Astrocyte (in vitro differentiated cells and primary cell): Measurements from ENCODE around the gene CABP4. TPM values are rescaled to one million over a fixed set of nuclear protein-coding genes. Genes with fewer than 3 reads are reported as not detected.
"Not testable (repeated sequence)": the region's sequence is repeated elsewhere in the genome, so short reads cannot be mapped to it uniquely, and the experiment has no call there.

Source experiments
- DNase-seq: peaks from one replicate; pipeline ENCODE4 v3.0.0-alpha.2; 2010; ENCODE audit warnings: low read depth
- FAIRE-seq: peaks from 2 replicates; lab custom pipeline; 2011; peaks lifted over from hg19 to GRCh38; lab: Jason Lieb, UNC
- H2AFZ ChIP-seq: 2 replicates; pipeline ENCODE4 v1.6.0; 2012; ENCODE audit warnings: low read depth, low read length, inconsistent platforms
- H3K27ac ChIP-seq: 2 replicates; pipeline ENCODE4 v1.5.1; 2011; ENCODE audit warnings: low read depth, low read length, inconsistent platforms
- H3K27me3 ChIP-seq: 2 replicates; pipeline ENCODE4 v1.6.0; 2011; ENCODE audit warnings: low read length, inconsistent platforms; ENCODE audit not compliant: insufficient read depth
- H3K36me3 ChIP-seq: 2 replicates; pipeline ENCODE4 v1.5.1; 2011; ENCODE audit warnings: low read length, inconsistent platforms; ENCODE audit not compliant: insufficient read depth
- H3K4me1 ChIP-seq: 2 replicates; pipeline ENCODE4 v1.5.1; 2011; ENCODE audit warnings: low read length, inconsistent platforms; ENCODE audit not compliant: insufficient read depth
- H3K4me2 ChIP-seq: 2 replicates; pipeline ENCODE4 v1.6.0; 2012; ENCODE audit warnings: low read length, inconsistent platforms
- H3K4me3 ChIP-seq: 2 replicates; pipeline ENCODE4 v1.5.1; 2011; ENCODE audit warnings: low read depth, mild to moderate bottlenecking, low read length, inconsistent platforms; ENCODE audit not compliant: insufficient read depth
- H3K79me2 ChIP-seq: 2 replicates; pipeline ENCODE4 v1.6.0; 2012; ENCODE audit warnings: mild to moderate bottlenecking, low read length, inconsistent platforms; ENCODE audit not compliant: insufficient read depth
- H3K9ac ChIP-seq: 2 replicates; pipeline ENCODE4 v1.6.0; 2012; ENCODE audit warnings: mild to moderate bottlenecking, low read length, inconsistent platforms
- H3K9me3 ChIP-seq: 2 replicates; pipeline ENCODE4 v1.5.1; 2012; ENCODE audit warnings: low read depth, mild to moderate bottlenecking, low read length, inconsistent platforms; ENCODE audit not compliant: insufficient read depth
- H4K20me1 ChIP-seq: 2 replicates; pipeline ENCODE4 v1.6.0; 2012; ENCODE audit warnings: low read length, inconsistent platforms; ENCODE audit not compliant: insufficient read depth
- H3K27ac Mint-ChIP-seq: one replicate; pipeline ENCODE4 v1.8.0; 2021; ENCODE audit warnings: mild to moderate bottlenecking, mixed read lengths; ENCODE audit not compliant: unreplicated experiment
- H3K27me3 Mint-ChIP-seq: one replicate; pipeline ENCODE4 v1.8.0; 2021; ENCODE audit warnings: low read depth, mixed read lengths; ENCODE audit not compliant: unreplicated experiment
- H3K36me3 Mint-ChIP-seq: one replicate; pipeline ENCODE4 v1.8.0; 2021; ENCODE audit warnings: low read depth, mixed read lengths; ENCODE audit not compliant: unreplicated experiment
- H3K4me1 Mint-ChIP-seq: one replicate; pipeline ENCODE4 v1.8.0; 2021; ENCODE audit warnings: low read depth, mixed read lengths; ENCODE audit not compliant: unreplicated experiment
- H3K4me3 Mint-ChIP-seq: one replicate; pipeline ENCODE4 v1.8.0; 2021; ENCODE audit warnings: mild to moderate bottlenecking, moderate library complexity, mixed read lengths; ENCODE audit not compliant: unreplicated experiment
- H3K9me3 Mint-ChIP-seq: one replicate; pipeline ENCODE4 v1.8.0; 2021; ENCODE audit warnings: mild to moderate bottlenecking, mixed read lengths; ENCODE audit not compliant: unreplicated experiment
- EZH2 ChIP-seq: IDR thresholded peaks from 2 replicates; pipeline ENCODE4 v1.6.1; 2012; ENCODE audit warnings: mild to moderate bottlenecking, low read length, inconsistent platforms; ENCODE audit not compliant: insufficient read depth
- total RNA-seq: library from RNA; stranded (reverse); gene quantifications from 2 replicates; pipeline ENCODE4 v1.2.1, GENCODE V29; 2021
- TF ChIP-seq, protein P1 (sequence below): IDR thresholded peaks from 2 replicates; pipeline ENCODE4 v1.5.1; 2011; ENCODE audit warnings: low read depth, mild to moderate bottlenecking, inconsistent platforms, low read length, moderate library complexity; ENCODE audit not compliant: insufficient read depth

Gene CABP4
- total RNA-seq, 1 donor from 2014 or later: not detected

DNA sequence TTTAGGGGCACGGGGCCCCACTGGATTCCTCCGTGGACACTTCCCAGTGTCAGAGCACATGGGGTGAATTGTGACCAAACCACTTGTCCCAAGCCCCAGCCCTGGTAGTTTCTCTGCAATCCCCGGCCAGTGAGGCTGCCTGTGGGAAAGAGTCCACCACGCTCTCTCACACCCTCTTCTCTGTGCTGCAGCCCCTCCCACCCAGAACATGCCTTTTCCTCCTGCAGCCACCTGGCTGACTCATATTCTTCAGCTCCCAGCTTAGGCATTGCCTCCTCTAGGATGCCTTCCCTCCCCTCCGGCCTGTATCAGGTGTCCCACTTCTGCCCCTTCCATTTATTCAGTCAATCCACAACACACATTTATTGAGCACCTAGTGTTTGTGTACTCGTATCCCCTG lies 32.3 kb upstream of the CABP4 start:
- DNase-seq (no peak), FAIRE-seq (no peak)
- Histone ChIP-seq H3K4me3 (no peak overlapping the region), H3K36me3 (no peaks in the 10 kb centered on the region), H3K9me3 (no peaks in the 10 kb centered on the region), H3K4me2 (no peak overlapping the region), H3K27me3 (no peaks in the 10 kb centered on the region), H2AFZ (no peak overlapping the region), H3K79me2 (no peaks in the 10 kb centered on the region), H4K20me1 (no peaks in the 10 kb centered on the region), H3K9ac (no peak overlapping the region), H3K4me1 (peaks cover 8% of the 10 kb centered on the region), H3K27ac (no peak overlapping the region)
- peaks cover 2% of the 10 kb centered on the region for H3K4me1 Mint-ChIP-seq
- peak overlapping the region; percentile 50 for H3K4me3 Mint-ChIP-seq
- no peaks in the 10 kb centered on the region for H3K9me3 Mint-ChIP-seq
- no peaks in the 10 kb centered on the region for H3K36me3 Mint-ChIP-seq
- H3K27ac Mint-ChIP-seq: peak overlapping the region; percentile 58
- peaks cover 6% of the 10 kb centered on the region for H3K27me3 Mint-ChIP-seq
- no peak for TF ChIP-seq EZH2
- TF ChIP-seq, protein P1, sequence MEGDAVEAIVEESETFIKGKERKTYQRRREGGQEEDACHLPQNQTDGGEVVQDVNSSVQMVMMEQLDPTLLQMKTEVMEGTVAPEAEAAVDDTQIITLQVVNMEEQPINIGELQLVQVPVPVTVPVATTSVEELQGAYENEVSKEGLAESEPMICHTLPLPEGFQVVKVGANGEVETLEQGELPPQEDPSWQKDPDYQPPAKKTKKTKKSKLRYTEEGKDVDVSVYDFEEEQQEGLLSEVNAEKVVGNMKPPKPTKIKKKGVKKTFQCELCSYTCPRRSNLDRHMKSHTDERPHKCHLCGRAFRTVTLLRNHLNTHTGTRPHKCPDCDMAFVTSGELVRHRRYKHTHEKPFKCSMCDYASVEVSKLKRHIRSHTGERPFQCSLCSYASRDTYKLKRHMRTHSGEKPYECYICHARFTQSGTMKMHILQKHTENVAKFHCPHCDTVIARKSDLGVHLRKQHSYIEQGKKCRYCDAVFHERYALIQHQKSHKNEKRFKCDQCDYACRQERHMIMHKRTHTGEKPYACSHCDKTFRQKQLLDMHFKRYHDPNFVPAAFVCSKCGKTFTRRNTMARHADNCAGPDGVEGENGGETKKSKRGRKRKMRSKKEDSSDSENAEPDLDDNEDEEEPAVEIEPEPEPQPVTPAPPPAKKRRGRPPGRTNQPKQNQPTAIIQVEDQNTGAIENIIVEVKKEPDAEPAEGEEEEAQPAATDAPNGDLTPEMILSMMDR: no peak

DNA sequence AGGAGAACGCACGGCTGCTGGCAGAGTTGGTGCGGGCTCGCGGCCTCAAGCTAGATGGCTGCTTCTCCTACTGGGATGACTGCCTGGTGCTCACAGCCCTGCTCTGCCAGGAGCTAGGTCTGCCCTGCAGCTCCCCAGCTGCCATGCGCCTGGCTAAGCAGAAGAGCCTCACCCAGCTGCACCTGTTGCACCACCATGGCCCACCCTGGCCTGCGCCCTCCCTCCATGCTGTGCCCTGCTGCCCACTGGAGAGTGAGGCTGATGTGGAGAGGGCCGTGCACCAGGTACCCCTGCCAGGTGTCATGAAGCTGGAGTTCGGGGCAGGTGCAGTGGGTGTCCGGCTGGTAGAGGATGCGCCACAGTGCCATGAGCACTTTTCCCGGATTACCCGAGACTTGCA lies 31.7 kb upstream of the CABP4 start:
- no peak for FAIRE-seq
- no peak overlapping the region for H2AFZ ChIP-seq
- H3K4me1 ChIP-seq: peaks cover 8% of the 10 kb centered on the region
- no peak for DNase-seq
- no peak overlapping the region for H3K4me3 Mint-ChIP-seq
- no peak overlapping the region for H3K27ac ChIP-seq
- H3K9me3 Mint-ChIP-seq: no peaks in the 10 kb centered on the region
- no peaks in the 10 kb centered on the region for H4K20me1 ChIP-seq
- no peak overlapping the region for H3K9ac ChIP-seq
- no peak for TF ChIP-seq EZH2
- TF ChIP-seq, protein P1: no peak
- no peaks in the 10 kb centered on the region for H3K36me3 ChIP-seq
- H3K36me3 Mint-ChIP-seq: no peaks in the 10 kb centered on the region
- no peaks in the 10 kb centered on the region for H3K9me3 ChIP-seq
- H3K4me3 ChIP-seq: no peak overlapping the region
- no peak overlapping the region for H3K4me2 ChIP-seq
- H3K27me3 Mint-ChIP-seq: peaks cover 3% of the 10 kb centered on the region
- peaks cover 2% of the 10 kb centered on the region for H3K4me1 Mint-ChIP-seq
- H3K27me3 ChIP-seq: no peaks in the 10 kb centered on the region
- peaks cover 2% of the 10 kb centered on the region for H3K79me2 ChIP-seq
- H3K27ac Mint-ChIP-seq: no peak overlapping the region

DNA sequence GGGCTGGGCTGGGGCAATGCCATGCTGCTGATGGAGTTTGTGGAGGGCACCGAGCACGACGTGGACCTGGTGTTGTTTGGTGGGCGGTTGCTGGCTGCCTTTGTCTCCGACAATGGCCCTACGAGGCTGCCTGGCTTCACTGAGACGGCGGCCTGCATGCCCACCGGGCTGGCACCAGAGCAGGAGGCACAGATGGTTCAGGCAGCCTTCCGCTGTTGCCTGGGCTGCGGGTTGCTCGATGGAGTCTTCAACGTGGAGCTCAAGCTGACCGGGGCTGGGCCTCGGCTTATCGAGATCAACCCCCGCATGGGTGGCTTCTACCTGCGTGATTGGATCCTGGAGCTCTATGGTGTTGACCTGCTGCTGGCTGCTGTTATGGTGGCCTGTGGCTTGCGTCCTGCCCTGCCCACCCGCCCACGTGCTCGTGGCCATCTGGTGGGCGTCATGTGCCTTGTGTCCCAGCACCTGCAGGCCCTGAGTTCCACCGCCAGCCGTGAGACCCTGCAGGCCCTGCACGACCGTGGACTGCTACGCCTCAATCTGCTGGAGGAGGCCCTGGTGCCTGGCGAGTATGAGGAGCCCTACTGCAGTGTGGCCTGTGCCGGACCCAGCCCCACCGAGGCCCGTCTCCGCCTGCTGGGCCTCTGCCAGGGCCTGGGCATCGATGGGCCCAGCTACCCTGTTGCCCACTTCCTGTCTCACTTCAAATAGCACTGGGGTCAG lies 31.1 kb upstream of the CABP4 start:
- no peaks in the 10 kb centered on the region for H3K9me3 Mint-ChIP-seq

DNA sequence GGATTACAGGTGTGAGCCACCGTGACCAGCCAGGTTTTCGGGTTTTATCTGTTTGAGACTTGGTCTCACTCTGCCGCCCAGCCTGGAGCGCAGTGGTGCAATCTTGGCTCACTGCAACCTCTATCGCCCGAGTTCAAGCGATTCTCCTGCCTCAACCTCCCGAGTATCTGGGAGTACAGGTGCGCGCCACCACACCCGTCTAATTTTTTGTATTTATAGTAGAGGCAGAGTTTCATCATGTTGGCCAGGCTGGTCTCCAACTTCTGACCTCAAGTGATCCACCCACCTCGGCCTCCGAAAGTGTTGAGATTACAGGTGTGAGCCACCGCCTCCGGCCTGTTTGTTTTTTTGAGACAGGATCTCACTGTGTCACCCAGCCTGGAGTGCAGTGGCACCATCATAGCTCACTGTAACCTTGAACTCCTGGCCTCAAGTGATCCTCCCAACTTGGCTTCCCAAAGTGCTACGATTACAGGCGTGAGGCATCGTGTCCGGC lies 27.7 kb upstream of the CABP4 start:
- H3K27me3 ChIP-seq, H4K20me1 ChIP-seq, DNase-seq, H3K9me3 ChIP-seq, H3K4me1 Mint-ChIP-seq, H3K27me3 Mint-ChIP-seq, H3K36me3 Mint-ChIP-seq, FAIRE-seq, H3K9me3 Mint-ChIP-seq, H3K36me3 ChIP-seq: not testable (repeated sequence)
- H3K9ac ChIP-seq: peak overlapping the region; percentile 98
- H3K27ac ChIP-seq: peak overlapping the region; percentile 46
- peak overlapping the region; percentile 97 for H2AFZ ChIP-seq
- H3K4me2 ChIP-seq: peak overlapping the region; percentile 100
- H3K79me2 ChIP-seq: peaks cover 26% of the 10 kb centered on the region
- H3K4me3 ChIP-seq: peak overlapping the region; percentile 99
- Mint-ChIP-seq H3K4me3 (peak overlapping the region; percentile 97), H3K27ac (peak overlapping the region; percentile 38)
- H3K4me1 ChIP-seq: peaks cover 14% of the 10 kb centered on the region

More for the DNA sequence above, 31.1 kb upstream of the CABP4 start:
- H3K4me1 ChIP-seq: peaks cover 10% of the 10 kb centered on the region
- H3K36me3 ChIP-seq: no peaks in the 10 kb centered on the region
- H2AFZ ChIP-seq: no peak overlapping the region
- TF ChIP-seq, protein P1: no peak
- TF ChIP-seq EZH2: no peak
- no peak overlapping the region for H3K4me3 ChIP-seq
- H3K9ac ChIP-seq: no peak overlapping the region
- no peak overlapping the region for H3K4me2 ChIP-seq
- Mint-ChIP-seq H3K4me3 (no peak overlapping the region), H3K27me3 (peaks cover 3% of the 10 kb centered on the region), H3K4me1 (peaks cover 2% of the 10 kb centered on the region), H3K36me3 (no peaks in the 10 kb centered on the region), H3K27ac (no peak overlapping the region)
- H3K79me2 ChIP-seq: peaks cover 8% of the 10 kb centered on the region
- H4K20me1 ChIP-seq: no peaks in the 10 kb centered on the region
- DNase-seq (no peak), FAIRE-seq (no peak)
- no peaks in the 10 kb centered on the region for H3K9me3 ChIP-seq
- no peak overlapping the region for H3K27ac ChIP-seq
- H3K27me3 ChIP-seq: no peaks in the 10 kb centered on the region
